ENCODE data around the gene SH3BGRL3.

Gene SH3BGRL3

DNA sequence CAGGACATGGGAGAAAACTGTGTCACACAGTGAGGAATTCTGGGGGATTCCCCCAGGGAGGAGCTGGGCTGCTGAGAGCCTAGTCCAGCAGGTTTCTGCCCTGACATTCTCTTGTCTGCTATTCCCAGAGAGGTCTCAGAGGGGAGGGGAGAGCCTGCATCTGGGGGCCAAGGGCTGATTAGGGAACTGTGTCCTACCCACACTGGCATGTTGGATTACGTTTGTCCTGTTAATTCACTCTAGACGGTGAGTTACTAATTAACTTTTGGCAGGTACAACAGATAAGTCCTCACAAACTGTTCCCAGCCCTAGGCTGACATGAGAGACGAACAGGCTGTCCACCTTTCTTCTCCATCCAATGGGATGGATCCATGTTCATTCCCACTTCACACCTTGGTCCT is 2.6 kb upstream of the SH3BGRL3 start:
- TF ChIP-seq, protein P1, sequence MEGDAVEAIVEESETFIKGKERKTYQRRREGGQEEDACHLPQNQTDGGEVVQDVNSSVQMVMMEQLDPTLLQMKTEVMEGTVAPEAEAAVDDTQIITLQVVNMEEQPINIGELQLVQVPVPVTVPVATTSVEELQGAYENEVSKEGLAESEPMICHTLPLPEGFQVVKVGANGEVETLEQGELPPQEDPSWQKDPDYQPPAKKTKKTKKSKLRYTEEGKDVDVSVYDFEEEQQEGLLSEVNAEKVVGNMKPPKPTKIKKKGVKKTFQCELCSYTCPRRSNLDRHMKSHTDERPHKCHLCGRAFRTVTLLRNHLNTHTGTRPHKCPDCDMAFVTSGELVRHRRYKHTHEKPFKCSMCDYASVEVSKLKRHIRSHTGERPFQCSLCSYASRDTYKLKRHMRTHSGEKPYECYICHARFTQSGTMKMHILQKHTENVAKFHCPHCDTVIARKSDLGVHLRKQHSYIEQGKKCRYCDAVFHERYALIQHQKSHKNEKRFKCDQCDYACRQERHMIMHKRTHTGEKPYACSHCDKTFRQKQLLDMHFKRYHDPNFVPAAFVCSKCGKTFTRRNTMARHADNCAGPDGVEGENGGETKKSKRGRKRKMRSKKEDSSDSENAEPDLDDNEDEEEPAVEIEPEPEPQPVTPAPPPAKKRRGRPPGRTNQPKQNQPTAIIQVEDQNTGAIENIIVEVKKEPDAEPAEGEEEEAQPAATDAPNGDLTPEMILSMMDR (conservative IDR thresholded peaks at IDR 0.05; ENCODE audit: low read length), result no peak
- no peak for TF ChIP-seq EZH2phosphoT487 (IDR thresholded peaks at IDR 0.05; ENCODE audit: borderline replicate concordance)
- H3K9me2 ChIP-seq (replicated peaks; ENCODE audit: low read depth, low read length), result no peaks in the 10 kb centered on the region
- no peaks in the 10 kb centered on the region for H3F3A ChIP-seq (ENCODE audit: low read depth)
- H2AFZ ChIP-seq (ENCODE audit: low read length), result no peak overlapping the region
- no peak overlapping the region for H3K4me3 ChIP-seq (ENCODE audit: low read length, poor library complexity, severe bottlenecking)
- H3K9me3 ChIP-seq (ENCODE audit: insufficient read depth, low read depth, low read length), result no peaks in the 10 kb centered on the region
- H3K9ac ChIP-seq (ENCODE audit: low read depth, low read length, poor library complexity, severe bottlenecking), result peak overlapping the region; percentile 73
- H3K4me1 ChIP-seq (ENCODE audit: insufficient read depth, low read length, poor library complexity, severe bottlenecking), result peaks cover 53% of the 10 kb centered on the region
- no peaks in the 10 kb centered on the region for H3K27me3 ChIP-seq (ENCODE audit: insufficient read depth, low read length, poor library complexity, severe bottlenecking)
- peaks cover 45% of the 10 kb centered on the region for H3K79me2 ChIP-seq (ENCODE audit: insufficient read depth, low read length)
- H3K36me3 ChIP-seq (ENCODE audit: insufficient read depth, low read length), result peaks cover 53% of the 10 kb centered on the region
- peaks cover 9% of the 10 kb centered on the region for H4K20me1 ChIP-seq (ENCODE audit: insufficient read depth, low read length, poor library complexity, severe bottlenecking)
- no peak overlapping the region for H3K4me2 ChIP-seq (ENCODE audit: low read depth, low read length, poor library complexity, severe bottlenecking)

DNA sequence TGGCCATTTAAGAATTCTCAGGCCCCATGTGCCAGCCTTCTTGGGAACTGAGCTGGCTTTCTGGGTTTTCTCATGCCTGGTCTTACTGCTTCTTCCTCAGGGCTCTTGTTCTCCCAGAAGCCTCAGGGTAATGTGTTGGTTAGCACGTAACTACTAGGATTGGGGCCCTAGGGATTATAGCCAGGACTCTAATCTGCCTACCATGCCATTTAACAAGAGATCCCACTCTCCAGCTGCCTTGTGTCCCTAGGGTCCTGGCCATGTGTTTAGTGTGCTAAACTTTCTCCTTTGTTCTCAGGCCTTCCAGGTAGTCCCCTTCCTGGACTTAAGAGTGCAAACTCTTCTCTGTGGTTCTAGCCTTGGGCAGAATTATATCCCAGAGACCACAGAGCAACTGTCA is 2.2 kb upstream of the SH3BGRL3 start:
- peaks cover 54% of the 10 kb centered on the region for H3K4me1 ChIP-seq (ENCODE audit: insufficient read depth, low read length, poor library complexity, severe bottlenecking)
- H3K9me2 ChIP-seq (replicated peaks; ENCODE audit: low read depth, low read length), result no peaks in the 10 kb centered on the region
- no peak overlapping the region for H3K4me2 ChIP-seq (ENCODE audit: low read depth, low read length, poor library complexity, severe bottlenecking)
- no peaks in the 10 kb centered on the region for H3K27me3 ChIP-seq (ENCODE audit: insufficient read depth, low read length, poor library complexity, severe bottlenecking)
- H3K79me2 ChIP-seq (ENCODE audit: insufficient read depth, low read length), result peaks cover 50% of the 10 kb centered on the region
- H4K20me1 ChIP-seq (ENCODE audit: insufficient read depth, low read length, poor library complexity, severe bottlenecking), result peaks cover 9% of the 10 kb centered on the region
- H3K9me3 ChIP-seq (ENCODE audit: insufficient read depth, low read depth, low read length), result no peaks in the 10 kb centered on the region
- no peaks in the 10 kb centered on the region for H3F3A ChIP-seq (ENCODE audit: low read depth)
- no peak overlapping the region for H2AFZ ChIP-seq (ENCODE audit: low read length)
- H3K9ac ChIP-seq (ENCODE audit: low read depth, low read length, poor library complexity, severe bottlenecking), result peak overlapping the region; percentile 73
- no peak overlapping the region for H3K4me3 ChIP-seq (ENCODE audit: low read length, poor library complexity, severe bottlenecking)
- H3K36me3 ChIP-seq (ENCODE audit: insufficient read depth, low read length), result peaks cover 51% of the 10 kb centered on the region
- no peak for TF ChIP-seq EZH2phosphoT487 (IDR thresholded peaks at IDR 0.05; ENCODE audit: borderline replicate concordance)
- TF ChIP-seq, protein P1 (conservative IDR thresholded peaks at IDR 0.05; ENCODE audit: low read length), result no peak

DNA sequence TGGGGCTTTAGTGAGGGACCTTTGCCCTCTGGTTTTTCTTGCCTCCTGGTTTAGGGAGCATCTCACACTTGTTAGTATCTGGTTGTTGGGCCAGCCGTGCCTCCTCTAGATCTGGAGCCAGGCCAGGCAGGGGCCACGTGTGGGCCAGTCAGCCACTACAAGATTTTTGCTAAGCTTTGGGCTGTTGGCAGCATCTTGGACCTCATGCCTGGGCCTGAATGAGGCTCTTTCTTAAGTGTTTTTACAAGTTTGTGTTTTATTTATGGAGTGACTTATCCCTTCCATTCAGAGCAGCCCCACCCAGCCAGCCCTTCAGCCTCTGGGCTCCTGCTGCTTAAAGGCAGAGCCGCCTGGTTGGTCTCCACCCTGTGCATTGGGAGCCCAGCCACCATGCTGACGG is 1.6 kb upstream of the SH3BGRL3 start:
- Histone ChIP-seq H3K4me2 (ENCODE audit: low read depth, low read length, poor library complexity, severe bottlenecking) (peak overlapping the region; percentile 88), H3K9ac (ENCODE audit: low read depth, low read length, poor library complexity, severe bottlenecking) (peak overlapping the region; percentile 73), H3F3A (ENCODE audit: low read depth) (no peaks in the 10 kb centered on the region), H4K20me1 (ENCODE audit: insufficient read depth, low read length, poor library complexity, severe bottlenecking) (peaks cover 9% of the 10 kb centered on the region), H3K9me3 (ENCODE audit: insufficient read depth, low read depth, low read length) (no peaks in the 10 kb centered on the region), H3K4me1 (ENCODE audit: insufficient read depth, low read length, poor library complexity, severe bottlenecking) (peaks cover 59% of the 10 kb centered on the region), H3K9me2 (replicated peaks; ENCODE audit: low read depth, low read length) (no peaks in the 10 kb centered on the region), H3K79me2 (ENCODE audit: insufficient read depth, low read length) (peaks cover 56% of the 10 kb centered on the region), H3K27me3 (ENCODE audit: insufficient read depth, low read length, poor library complexity, severe bottlenecking) (no peaks in the 10 kb centered on the region), H2AFZ (ENCODE audit: low read length) (no peak overlapping the region), H3K4me3 (ENCODE audit: low read length, poor library complexity, severe bottlenecking) (no peak overlapping the region), H3K36me3 (ENCODE audit: insufficient read depth, low read length) (peaks cover 45% of the 10 kb centered on the region)
- TF ChIP-seq, protein P1 (conservative IDR thresholded peaks at IDR 0.05; ENCODE audit: low read length), result no peak
- TF ChIP-seq EZH2phosphoT487 (IDR thresholded peaks at IDR 0.05; ENCODE audit: borderline replicate concordance), result no peak
